Measurements from ENCODE around the gene CDC123. TPM values are rescaled to one million over a fixed set of nuclear protein-coding genes. Genes with fewer than 3 reads are reported as not detected.

CDC123 gene
- total and polyA plus RNA-seq, 9 donors: 22.1 to 59.1 (median 35.8) TPM

DNA sequence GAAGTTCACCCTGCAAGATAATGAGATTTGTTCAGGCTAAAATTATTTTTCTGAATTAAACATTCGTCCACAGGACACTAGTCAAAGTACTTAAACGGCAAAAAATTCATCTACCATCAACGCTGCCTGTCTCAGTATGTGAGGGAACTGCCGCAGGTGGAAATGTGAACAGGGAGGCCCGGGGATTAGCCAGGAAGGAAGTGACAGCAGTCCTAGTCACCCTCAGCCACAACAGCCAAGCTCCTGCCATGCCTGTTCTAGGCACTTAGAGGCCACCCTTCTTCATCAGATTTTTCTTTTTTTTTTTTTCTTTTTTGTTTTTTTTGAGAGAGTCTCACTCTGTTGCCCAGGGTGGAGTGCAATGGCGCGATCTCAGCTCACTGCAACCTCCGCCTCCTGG is 9.7 kb upstream of the CDC123 start:
- TF ChIP-seq CTCF (IDR thresholded peaks at IDR 0.05): no peak
- no peak for TF ChIP-seq POLR2A (IDR thresholded peaks at IDR 0.05)
- TF ChIP-seq EP300 (IDR thresholded peaks at IDR 0.05): no peak
- Histone ChIP-seq H3K9me3 (no peaks in the 10 kb centered on the region), H3K27me3 (no peaks in the 10 kb centered on the region), H3K4me3 (no peak overlapping the region), H3K27ac (no peak overlapping the region), H3K4me1 (ENCODE audit: insufficient read depth) (no peaks in the 10 kb centered on the region), H3K36me3 (no peaks in the 10 kb centered on the region)
- DNase-seq: no peak
- 91 to 93% (median 91%) methylated on average over 8 of the region's 8 CpGs for WGBS, 3 donors
- intact Hi-C loops (cut with DNase I): no loop called here

- no peaks in the 10 kb centered on the region for H3K36me3 ChIP-seq
- no peak for DNase-seq
- no peaks in the 10 kb centered on the region for H3K4me1 ChIP-seq (ENCODE audit: insufficient read depth)
- no peaks in the 10 kb centered on the region for H3K9me3 ChIP-seq
- TF ChIP-seq POLR2A (IDR thresholded peaks at IDR 0.05): no peak
- no peak for TF ChIP-seq EP300 (IDR thresholded peaks at IDR 0.05)
- no peak for TF ChIP-seq CTCF (IDR thresholded peaks at IDR 0.05)
- no peaks in the 10 kb centered on the region for H3K27me3 ChIP-seq
- no peak overlapping the region for H3K4me3 ChIP-seq
- no peak overlapping the region for H3K27ac ChIP-seq
- WGBS, 3 donors: 90 to 93% (median 91%) methylated on average over 5 of the region's 5 CpGs
- intact Hi-C loops (cut with DNase I): no loop called here
Measured at GRCh38 chr10:12187321-12187905, 8.6 kb upstream of the CDC123 start.

GRCh38 chr10:12188656-12189055 is 7.3 kb upstream of the CDC123 start:
- Histone ChIP-seq H3K27me3 (no peaks in the 10 kb centered on the region), H3K4me3 (no peak overlapping the region), H3K27ac (no peak overlapping the region), H3K4me1 (ENCODE audit: insufficient read depth) (no peaks in the 10 kb centered on the region), H3K9me3 (no peaks in the 10 kb centered on the region), H3K36me3 (no peaks in the 10 kb centered on the region)
- DNase-seq: no peak
- 80 to 87% (median 81%) methylated on average over 6 of the region's 6 CpGs for WGBS, 3 donors
- intact Hi-C loops (cut with DNase I): no loop called here
- TF ChIP-seq EP300 (IDR thresholded peaks at IDR 0.05): no peak
- no peak for TF ChIP-seq POLR2A (IDR thresholded peaks at IDR 0.05)

DNA sequence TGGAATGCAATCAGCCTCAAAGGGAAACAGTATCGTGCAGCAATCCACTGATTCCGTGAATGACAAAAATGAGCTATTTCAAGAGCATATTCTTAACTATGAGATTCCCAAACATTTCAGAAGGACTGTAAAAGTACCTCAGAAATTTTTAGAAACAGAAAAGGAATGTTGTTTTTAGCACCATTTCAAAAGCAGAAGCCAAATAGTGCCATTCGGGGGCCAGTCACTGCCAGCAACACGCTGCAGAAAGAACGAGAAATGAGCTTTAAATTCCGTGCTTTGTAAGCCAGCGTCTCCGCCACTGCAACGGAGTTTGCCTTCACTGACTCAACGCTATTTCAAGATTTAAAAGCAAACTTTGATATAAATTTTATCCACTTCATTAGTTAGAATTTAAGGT is 6.6 kb upstream of the CDC123 start:
- H3K27ac ChIP-seq: no peak overlapping the region
- peaks cover 4% of the 10 kb centered on the region for H3K4me1 ChIP-seq (ENCODE audit: insufficient read depth)
- H3K9me3 ChIP-seq: no peaks in the 10 kb centered on the region
- H3K4me3 ChIP-seq: no peak overlapping the region
- WGBS, 3 donors: 87 to 94% (median 90%) methylated on average over 10 of the region's 10 CpGs
- TF ChIP-seq CTCF (IDR thresholded peaks at IDR 0.05) (no peak), POLR2A (IDR thresholded peaks at IDR 0.05) (no peak), EP300 (IDR thresholded peaks at IDR 0.05) (no peak)
- no peaks in the 10 kb centered on the region for H3K27me3 ChIP-seq
- H3K36me3 ChIP-seq: no peaks in the 10 kb centered on the region
- no peak for DNase-seq
- intact Hi-C loops (cut with DNase I): no loop called here

GRCh38 chr10:12191715-12192114 is 4.3 kb upstream of the CDC123 start:
- no peaks in the 10 kb centered on the region for H3K9me3 ChIP-seq
- no peak overlapping the region for H3K27ac ChIP-seq
- WGBS, 3 donors: 47 to 66% (median 63%) methylated on average over 3 of the region's 3 CpGs
- no peaks in the 10 kb centered on the region for H3K36me3 ChIP-seq
- TF ChIP-seq EP300 (IDR thresholded peaks at IDR 0.05): no peak
- no peak for TF ChIP-seq POLR2A (IDR thresholded peaks at IDR 0.05)
- TF ChIP-seq CTCF (IDR thresholded peaks at IDR 0.05): no peak
- intact Hi-C loops (cut with DNase I): no loop called here
- H3K4me1 ChIP-seq (ENCODE audit: insufficient read depth): peaks cover 4% of the 10 kb centered on the region
- H3K4me3 ChIP-seq: no peak overlapping the region
- no peak for DNase-seq
- H3K27me3 ChIP-seq: no peaks in the 10 kb centered on the region

All from ovary (tissue), 9 donors.